ENCODE results near the gene LNX1. TPM values are rescaled to one million over a fixed set of nuclear protein-coding genes. Genes with fewer than 3 reads are reported as not detected.

LNX1 gene
- total RNA-seq, 4 donors from 2014 or later = 21.7 to 47.2 (median 36.2) TPM

- H3K4me1 ChIP-seq = no peaks in the 10 kb centered on the region
- H3K27ac ChIP-seq = no peak overlapping the region
- H3K4me3 ChIP-seq = no peak overlapping the region
- 99% methylated on average over 3 of the region's 3 CpGs for WGBS
- H3K36me3 ChIP-seq = no peaks in the 10 kb centered on the region
- no peaks in the 10 kb centered on the region for H3K27me3 ChIP-seq
- no peaks in the 10 kb centered on the region for H3K9me3 ChIP-seq
- no peak for DNase-seq (ENCODE audit: low spot score in 2 of 2)
- TF ChIP-seq CTCF (IDR thresholded peaks at IDR 0.05) (no peak), POLR2A (IDR thresholded peaks at IDR 0.05) (no peak), EP300 (IDR thresholded peaks at IDR 0.05) (no peak), POLR2AphosphoS5 (IDR thresholded peaks at IDR 0.05) (no peak)
Observed at GRCh38 chr4:53613428-53613827, 22.1 kb upstream of the LNX1 start.

GRCh38 chr4:53608649-53609048, 17.4 kb upstream of the LNX1 start:
- WGBS = 95% methylated on average over 4 of the region's 4 CpGs
- Histone ChIP-seq H3K9me3 (no peaks in the 10 kb centered on the region), H3K27me3 (no peaks in the 10 kb centered on the region), H3K4me1 (no peaks in the 10 kb centered on the region), H3K4me3 (no peak overlapping the region), H3K27ac (no peak overlapping the region), H3K36me3 (no peaks in the 10 kb centered on the region)
- no peak for DNase-seq (ENCODE audit: low spot score in 2 of 2)
- TF ChIP-seq POLR2AphosphoS5 (IDR thresholded peaks at IDR 0.05) = no peak
- TF ChIP-seq POLR2A (IDR thresholded peaks at IDR 0.05) = no peak
- TF ChIP-seq EP300 (IDR thresholded peaks at IDR 0.05) = no peak
- TF ChIP-seq CTCF (IDR thresholded peaks at IDR 0.05) = no peak

- Histone ChIP-seq H3K4me3 (no peak overlapping the region), H3K4me1 (no peaks in the 10 kb centered on the region), H3K36me3 (no peaks in the 10 kb centered on the region), H3K27ac (no peak overlapping the region), H3K27me3 (no peaks in the 10 kb centered on the region), H3K9me3 (no peaks in the 10 kb centered on the region)
- 79% methylated on average over 3 of the region's 3 CpGs for WGBS
- TF ChIP-seq EP300 (IDR thresholded peaks at IDR 0.05) (no peak), POLR2A (IDR thresholded peaks at IDR 0.05) (no peak)
- no peak for DNase-seq (ENCODE audit: low spot score in 2 of 2)
Observed at GRCh38 chr4:53608242-53608641, 17.0 kb upstream of the LNX1 start.

- Histone ChIP-seq H3K9me3 (no peaks in the 10 kb centered on the region), H3K36me3 (no peaks in the 10 kb centered on the region), H3K27me3 (no peaks in the 10 kb centered on the region), H3K4me1 (peaks cover 4% of the 10 kb centered on the region), H3K4me3 (no peak overlapping the region), H3K27ac (no peak overlapping the region)
- no peak for DNase-seq (ENCODE audit: low spot score in 2 of 2)
- 65% methylated on average over 3 of the region's 3 CpGs for WGBS
- TF ChIP-seq POLR2A (IDR thresholded peaks at IDR 0.05) (no peak), EP300 (IDR thresholded peaks at IDR 0.05) (no peak), CTCF (IDR thresholded peaks at IDR 0.05) (no peak), POLR2AphosphoS5 (IDR thresholded peaks at IDR 0.05) (no peak)
Observed at GRCh38 chr4:53605783-53606182, 14.5 kb upstream of the LNX1 start.

- Histone ChIP-seq H3K4me3 (no peak overlapping the region), H3K36me3 (no peaks in the 10 kb centered on the region), H3K27me3 (no peaks in the 10 kb centered on the region), H3K9me3 (no peaks in the 10 kb centered on the region), H3K27ac (no peak overlapping the region), H3K4me1 (peaks cover 9% of the 10 kb centered on the region)
- WGBS = 85% methylated on average over 3 of the region's 3 CpGs
- TF ChIP-seq POLR2AphosphoS5 (IDR thresholded peaks at IDR 0.05) (no peak), POLR2A (IDR thresholded peaks at IDR 0.05) (no peak), CTCF (IDR thresholded peaks at IDR 0.05) (no peak), EP300 (IDR thresholded peaks at IDR 0.05) (no peak)
- DNase-seq (ENCODE audit: low spot score in 2 of 2) = no peak
Observed at GRCh38 chr4:53602390-53602789, 11.1 kb upstream of the LNX1 start.

- Histone ChIP-seq H3K4me1 (peaks cover 9% of the 10 kb centered on the region), H3K4me3 (no peak overlapping the region), H3K36me3 (no peaks in the 10 kb centered on the region), H3K27me3 (no peaks in the 10 kb centered on the region), H3K9me3 (no peaks in the 10 kb centered on the region), H3K27ac (no peak overlapping the region)
- TF ChIP-seq EP300 (IDR thresholded peaks at IDR 0.05) = no peak
- no peak for TF ChIP-seq CTCF (IDR thresholded peaks at IDR 0.05)
- TF ChIP-seq POLR2A (IDR thresholded peaks at IDR 0.05) = no peak
- no peak for TF ChIP-seq POLR2AphosphoS5 (IDR thresholded peaks at IDR 0.05)
- DNase-seq (ENCODE audit: low spot score in 2 of 2) = no peak
- WGBS = 65% methylated on average over 7 of the region's 9 CpGs
Observed at GRCh38 chr4:53601251-53601764, 10.0 kb upstream of the LNX1 start.

Data from suprapubic skin (tissue), 4 donors.